Gastroesophageal sphincter (tissue), 4 donors: Measurements from ENCODE around the gene IFI35. TPM values are rescaled to one million over a fixed set of nuclear protein-coding genes. Genes with fewer than 3 reads are reported as not detected.

Experiments
- ATAC-seq: fragments of 150-250 bp; one replicate; pipeline ENCODE4 v1.9.1; 2016; ENCODE audit warnings: mild to moderate bottlenecking, moderate library complexity
- H3K27ac ChIP-seq, 4 donors: fragments of 200-600 bp; sonication (generic) in 3 of 4; 1 replicate in 3 of 4; 2 replicates in 1 of 4; pipeline ENCODE4 v1.5.1; 2016 to 2019
- H3K27me3 ChIP-seq: fragments of 200-600 bp; sonication (generic); one replicate; pipeline ENCODE4 v1.5.1; 2019
- H3K36me3 ChIP-seq, 2 donors: fragments of 200-600 bp; sonication (generic); one replicate each; pipeline ENCODE4 v1.5.1; 2019; ENCODE audit warnings: control low read depth in 1 of 2
- H3K4me1 ChIP-seq, 3 donors: fragments of 200-600 bp; sonication (generic); 1 replicate in 2 of 3; 2 replicates in 1 of 3; pipeline ENCODE4 v1.5.1; 2016 to 2019; ENCODE audit warnings: control low read depth in 2 of 3
- H3K4me3 ChIP-seq, 2 donors: fragments of 200-600 bp; sonication (generic); one replicate each; pipeline ENCODE4 v1.5.1; 2019; ENCODE audit warnings: mild to moderate bottlenecking in 1 of 2, moderate library complexity in 1 of 2
- H3K9me3 ChIP-seq, 3 donors: fragments of 200-600 bp; sonication (generic); one replicate each; pipeline ENCODE4 v1.5.1; 2017 to 2019; ENCODE audit warnings: control low read depth in 2 of 3
- EP300 ChIP-seq: sonication (generic); formaldehyde crosslinking; IDR thresholded peaks from one replicate; pipeline ENCODE4 v1.6.1; 2017; ENCODE audit warnings: antibody characterized with exemption, mild to moderate bottlenecking
- POLR2A ChIP-seq, 2 donors: fragments of 450-650 bp; IDR thresholded peaks; one replicate each; pipeline ENCODE4 v1.6.1; 2017; ENCODE audit warnings: antibody characterized with exemption in 2 of 2, mild to moderate bottlenecking in 2 of 2, moderate library complexity in 1 of 2
- POLR2AphosphoS5 ChIP-seq: sonication (generic); formaldehyde crosslinking; IDR thresholded peaks from one replicate; pipeline ENCODE4 v1.6.1; 2017; ENCODE audit warnings: antibody characterized with exemption
- WGBS, 2 donors: methylation state at CpG; one replicate each; pipeline ENCODE4 v1.1.5; 2018; ENCODE audit warnings: low coverage in 1 of 2; 5-methylcytosine and 5-hydroxymethylcytosine counted together
- small RNA-seq, 4 donors: library from RNA; depleted of rRNA; stranded (forward); fragments of <200 nt; gene quantifications; one replicate each; pipeline ENCODE3, GENCODE V24; 2016
- total RNA-seq, 4 donors: library from RNA; depleted of rRNA; stranded (reverse); fragments of >200 nt; gene quantifications; one replicate each; pipeline ENCODE4 v1.1.0, GENCODE V29; 2016
- TF ChIP-seq, protein P1 (sequence below), 4 experiments: fragments of 200-600 bp in 2 of 4; fragments of 450-650 bp in 2 of 4; sonication (generic) in 1 of 4; IDR thresholded peaks; one replicate each; pipeline ENCODE4 v1.5.1; 2017 to 2019; ENCODE audit warnings: antibody characterized with exemption in 4 of 4, mild to moderate bottlenecking in 2 of 4, moderate library complexity in 2 of 4

Gene IFI35
- total RNA-seq, 4 donors from 2014 or later, result 17.1 to 27.9 (median 22.9) TPM

DNA sequence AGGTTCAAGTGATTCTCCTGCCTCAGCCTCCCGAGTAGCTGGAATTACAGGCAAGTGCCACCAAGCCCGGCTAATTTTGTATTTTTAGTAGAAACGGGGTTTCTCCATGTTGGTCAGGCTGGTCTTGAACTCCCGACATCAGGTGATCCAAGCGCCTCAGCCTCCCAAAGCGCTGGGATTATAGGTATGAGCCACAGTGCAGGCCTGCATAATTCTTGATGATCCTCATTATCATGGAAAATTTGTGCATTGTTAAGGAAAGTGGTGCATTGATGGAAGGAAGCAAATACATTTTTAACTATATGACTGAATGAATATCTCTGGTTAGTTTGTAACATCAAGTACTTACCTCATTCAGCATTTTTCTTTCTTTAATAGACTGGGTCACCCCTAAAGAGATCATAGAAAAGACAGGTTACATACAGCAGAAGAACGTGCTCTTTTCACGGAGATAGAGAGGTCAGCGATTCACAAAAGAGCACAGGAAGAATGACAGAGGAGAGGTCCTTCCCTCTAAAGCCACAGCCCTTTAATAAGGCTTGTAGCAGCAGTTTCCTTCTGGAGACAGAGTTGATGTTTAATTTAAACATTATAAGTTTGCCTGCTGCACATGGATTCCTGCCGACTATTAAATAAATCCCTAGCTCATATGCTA is 56.5 kb downstream of the IFI35 start:
- TF ChIP-seq, protein P1, sequence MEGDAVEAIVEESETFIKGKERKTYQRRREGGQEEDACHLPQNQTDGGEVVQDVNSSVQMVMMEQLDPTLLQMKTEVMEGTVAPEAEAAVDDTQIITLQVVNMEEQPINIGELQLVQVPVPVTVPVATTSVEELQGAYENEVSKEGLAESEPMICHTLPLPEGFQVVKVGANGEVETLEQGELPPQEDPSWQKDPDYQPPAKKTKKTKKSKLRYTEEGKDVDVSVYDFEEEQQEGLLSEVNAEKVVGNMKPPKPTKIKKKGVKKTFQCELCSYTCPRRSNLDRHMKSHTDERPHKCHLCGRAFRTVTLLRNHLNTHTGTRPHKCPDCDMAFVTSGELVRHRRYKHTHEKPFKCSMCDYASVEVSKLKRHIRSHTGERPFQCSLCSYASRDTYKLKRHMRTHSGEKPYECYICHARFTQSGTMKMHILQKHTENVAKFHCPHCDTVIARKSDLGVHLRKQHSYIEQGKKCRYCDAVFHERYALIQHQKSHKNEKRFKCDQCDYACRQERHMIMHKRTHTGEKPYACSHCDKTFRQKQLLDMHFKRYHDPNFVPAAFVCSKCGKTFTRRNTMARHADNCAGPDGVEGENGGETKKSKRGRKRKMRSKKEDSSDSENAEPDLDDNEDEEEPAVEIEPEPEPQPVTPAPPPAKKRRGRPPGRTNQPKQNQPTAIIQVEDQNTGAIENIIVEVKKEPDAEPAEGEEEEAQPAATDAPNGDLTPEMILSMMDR (IDR thresholded peaks at IDR 0.05), result no peak
- no peak for TF ChIP-seq EP300
- TF ChIP-seq POLR2AphosphoS5, result no peak
- no peak for TF ChIP-seq POLR2A (IDR thresholded peaks at IDR 0.05)
- no peaks in the 10 kb centered on the region for H3K9me3 ChIP-seq
- WGBS, 2 donors, result 83 to 94% methylated on average over 6 of the region's 10 CpGs

More for the DNA sequence above, 56.5 kb downstream of the IFI35 start:
- Histone ChIP-seq H3K27ac (no peak overlapping the region), H3K4me3 (no peak overlapping the region), H3K27me3 (no peaks in the 10 kb centered on the region), H3K36me3 (peaks cover 0 to 16% of the 10 kb centered on the region in 2 donors), H3K4me1 (no peaks in the 10 kb centered on the region)
- ATAC-seq, result no peak

Small RNA genes lying within 50 kb of the gene (small RNA-seq; reads per million reads assigned to genes)
- 0 reads per million in 4 donors for gene AARSD1

Other genes starting within 250 kb of the IFI35 start
- 10 to 100 TPM in 3 of 4 donors, 1 to 10 TPM in 1; 4.0 to 27.4 (median 21.5) TPM for gene RAMP2, start 245.6 kb upstream of the IFI35 start, total RNA-seq
- gene VPS25, start 233.3 kb upstream of the IFI35 start, total RNA-seq, result 10 to 100 TPM; 43.1 to 64.0 (median 44.8) TPM
- 1 to 10 TPM in 3 of 4 donors, under 1 TPM in 1; 0.78 to 6.7 (median 1.6) TPM for gene WNK4, start 226.2 kb upstream of the IFI35 start, total RNA-seq
- 10 to 100 TPM; 55.3 to 81.4 (median 66.8) TPM for gene COA3, start 208.1 kb upstream of the IFI35 start, total RNA-seq
- gene CNTD1, start 207.9 kb upstream of the IFI35 start, total RNA-seq, result under 1 TPM in 3 of 4 donors, not detected in 1; 0.20 to 0.93 (median 0.78) TPM
- gene BECN1, start 182.5 kb upstream of the IFI35 start, total RNA-seq, result 100 to 1,000 TPM; 143 to 185 (median 155) TPM
- gene PSME3, start 173.4 kb upstream of the IFI35 start, total RNA-seq, result 100 to 1,000 TPM in 1 of 4 donors, 10 to 100 TPM in 3; 60.7 to 109 (median 82.0) TPM
- gene AOC2, start 162.2 kb upstream of the IFI35 start, total RNA-seq, result 1 to 10 TPM in 3 of 4 donors, under 1 TPM in 1; 0.81 to 1.7 (median 1.4) TPM
- gene AOC3, start 155.6 kb upstream of the IFI35 start, total RNA-seq, result 100 to 1,000 TPM in 2 of 4 donors, 10 to 100 TPM in 2; 48.3 to 196 (median 108) TPM
- gene G6PC1, start 106.0 kb upstream of the IFI35 start, total RNA-seq, result not detected
- 10 to 100 TPM; 10.9 to 39.5 (median 26.3) TPM for gene AARSD1, start 42.3 kb upstream of the IFI35 start, total RNA-seq
- gene PTGES3L, start 26.7 kb upstream of the IFI35 start, total RNA-seq, result 10 to 100 TPM in 2 of 4 donors, 1 to 10 TPM in 2; 5.5 to 19.6 (median 10.1) TPM
- 10 to 100 TPM; 16.4 to 20.9 (median 19.4) TPM for gene RUNDC1, start 26.2 kb upstream of the IFI35 start, total RNA-seq
- gene RPL27, start 8.4 kb upstream of the IFI35 start, total RNA-seq, result 1,000 to 10,000 TPM in 3 of 4 donors, 100 to 1,000 TPM in 1; 854 to 1,510 (median 1,196) TPM
- gene VAT1, start 15.6 kb downstream of the IFI35 start, total RNA-seq, result 100 to 1,000 TPM in 3 of 4 donors, 10 to 100 TPM in 1; 89.2 to 187 (median 139) TPM
- gene RND2, start 18.4 kb downstream of the IFI35 start, total RNA-seq, result 1 to 10 TPM; 1.5 to 4.5 (median 2.5) TPM
- gene BRCA1, start 118.6 kb downstream of the IFI35 start, total RNA-seq, result 1 to 10 TPM; 4.9 to 7.9 (median 6.1) TPM
- gene NBR1, start 164.4 kb downstream of the IFI35 start, total RNA-seq, result 100 to 1,000 TPM in 3 of 4 donors, 10 to 100 TPM in 1; 99.2 to 152 (median 126) TPM
- 10 to 100 TPM in 1 of 4 donors, 1 to 10 TPM in 3; 3.7 to 13.5 (median 4.4) TPM for gene TMEM106A, start 205.1 kb downstream of the IFI35 start, total RNA-seq
- gene CCDC200, start 221.8 kb downstream of the IFI35 start, total RNA-seq, result not detected
- not detected for gene RNU2-1, start 227.2 kb downstream of the IFI35 start, total RNA-seq